Measurements from ENCODE around the gene LRRFIP2.

DNA sequence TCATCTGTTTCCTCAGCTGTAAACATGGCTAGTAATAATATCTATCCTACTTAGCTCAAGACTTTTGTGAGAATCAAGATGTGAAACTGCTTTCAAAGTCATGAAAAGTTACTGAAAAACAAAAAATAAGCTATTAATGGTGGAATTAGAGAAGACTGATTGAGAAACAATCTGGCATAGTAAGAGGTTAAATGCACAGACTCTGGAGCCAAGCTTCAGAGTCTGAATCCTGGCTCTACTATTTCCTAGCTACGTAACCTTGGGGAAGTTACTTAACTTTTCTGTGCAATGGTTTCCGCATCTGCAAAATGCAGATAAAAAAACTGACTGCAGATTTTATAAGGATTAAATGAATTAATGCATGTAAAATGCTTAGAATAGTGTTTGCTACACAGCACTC is 28.8 kb downstream of the LRRFIP2 start:
- TF ChIP-seq, protein P1, sequence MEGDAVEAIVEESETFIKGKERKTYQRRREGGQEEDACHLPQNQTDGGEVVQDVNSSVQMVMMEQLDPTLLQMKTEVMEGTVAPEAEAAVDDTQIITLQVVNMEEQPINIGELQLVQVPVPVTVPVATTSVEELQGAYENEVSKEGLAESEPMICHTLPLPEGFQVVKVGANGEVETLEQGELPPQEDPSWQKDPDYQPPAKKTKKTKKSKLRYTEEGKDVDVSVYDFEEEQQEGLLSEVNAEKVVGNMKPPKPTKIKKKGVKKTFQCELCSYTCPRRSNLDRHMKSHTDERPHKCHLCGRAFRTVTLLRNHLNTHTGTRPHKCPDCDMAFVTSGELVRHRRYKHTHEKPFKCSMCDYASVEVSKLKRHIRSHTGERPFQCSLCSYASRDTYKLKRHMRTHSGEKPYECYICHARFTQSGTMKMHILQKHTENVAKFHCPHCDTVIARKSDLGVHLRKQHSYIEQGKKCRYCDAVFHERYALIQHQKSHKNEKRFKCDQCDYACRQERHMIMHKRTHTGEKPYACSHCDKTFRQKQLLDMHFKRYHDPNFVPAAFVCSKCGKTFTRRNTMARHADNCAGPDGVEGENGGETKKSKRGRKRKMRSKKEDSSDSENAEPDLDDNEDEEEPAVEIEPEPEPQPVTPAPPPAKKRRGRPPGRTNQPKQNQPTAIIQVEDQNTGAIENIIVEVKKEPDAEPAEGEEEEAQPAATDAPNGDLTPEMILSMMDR (IDR thresholded peaks at IDR 0.05), result no peak
- TF ChIP-seq POLR2A (IDR thresholded peaks at IDR 0.05), result no peak
